ENCODE measurements around the gene SLC13A5.
"Not testable (repeated sequence)": the region's sequence is repeated elsewhere in the genome, so short reads cannot be mapped to it uniquely, and the experiment has no call there.

The SLC13A5 gene

GRCh38 chr17:6684460-6684783 lies 28.7 kb downstream of the SLC13A5 start:
- DNase-seq (ENCODE audit: low spot score): no peak

- DNase-seq (ENCODE audit: low spot score): no peak
Measured at GRCh38 chr17:6683730-6684459, 29.3 kb downstream of the SLC13A5 start.

GRCh38 chr17:6683081-6683684 lies 30.0 kb downstream of the SLC13A5 start:
- no peak for DNase-seq (ENCODE audit: low spot score)

GRCh38 chr17:6682339-6682738 lies 30.8 kb downstream of the SLC13A5 start:
- DNase-seq (ENCODE audit: low spot score): no peak

- no peak for DNase-seq (ENCODE audit: low spot score)
Measured at GRCh38 chr17:6681671-6682070, 31.5 kb downstream of the SLC13A5 start.

- no peak for DNase-seq (ENCODE audit: low spot score)
Measured at GRCh38 chr17:6681176-6681575, 32.0 kb downstream of the SLC13A5 start.

- DNase-seq (ENCODE audit: low spot score): no peak
Measured at GRCh38 chr17:6679241-6679640, 33.9 kb downstream of the SLC13A5 start.

- no peak for DNase-seq (ENCODE audit: low spot score)
Measured at GRCh38 chr17:6677946-6678345, 35.2 kb downstream of the SLC13A5 start.

GRCh38 chr17:6677158-6677831 lies 35.9 kb downstream of the SLC13A5 start:
- no peak for DNase-seq (ENCODE audit: low spot score)

- no peak for DNase-seq (ENCODE audit: low spot score)
Measured at GRCh38 chr17:6676802-6677157, 36.4 kb downstream of the SLC13A5 start.

- DNase-seq (ENCODE audit: low spot score): peak; percentile 61
Measured at GRCh38 chr17:6675201-6675825, 37.9 kb downstream of the SLC13A5 start.

GRCh38 chr17:6674586-6674985 lies 38.6 kb downstream of the SLC13A5 start:
- DNase-seq (ENCODE audit: low spot score): no peak

GRCh38 chr17:6671431-6671830 lies 41.7 kb downstream of the SLC13A5 start:
- no peak for DNase-seq (ENCODE audit: low spot score)

GRCh38 chr17:6670999-6671398 lies 42.2 kb downstream of the SLC13A5 start:
- DNase-seq (ENCODE audit: low spot score): no peak

GRCh38 chr17:6670571-6670970 lies 42.6 kb downstream of the SLC13A5 start:
- DNase-seq (ENCODE audit: low spot score): no peak

GRCh38 chr17:6669479-6670212 lies 43.5 kb downstream of the SLC13A5 start:
- no peak for DNase-seq (ENCODE audit: low spot score)

GRCh38 chr17:6668727-6669425 lies 44.3 kb downstream of the SLC13A5 start:
- DNase-seq (ENCODE audit: low spot score): no peak

GRCh38 chr17:6668219-6668618 lies 45.0 kb downstream of the SLC13A5 start:
- DNase-seq (ENCODE audit: low spot score): no peak

GRCh38 chr17:6667516-6667915 lies 45.7 kb downstream of the SLC13A5 start:
- DNase-seq (ENCODE audit: low spot score): no peak

- no peak for DNase-seq (ENCODE audit: low spot score)
Measured at GRCh38 chr17:6666557-6666956, 46.6 kb downstream of the SLC13A5 start.

- DNase-seq (ENCODE audit: low spot score): peak; percentile 71
Measured at GRCh38 chr17:6666077-6666521, 47.1 kb downstream of the SLC13A5 start.

GRCh38 chr17:6663200-6663599 lies 50.0 kb downstream of the SLC13A5 start:
- DNase-seq (ENCODE audit: low spot score): not testable (repeated sequence)

Measured in hematopoietic multipotent progenitor cell treated with erythropoietin and hydrocortisone succinate and interleukin-3 and kit ligand, for 17 days (in vitro differentiated cells).